ENCODE measurements around the gene NUP62CL.
"Not testable (repeated sequence)": the region's sequence is repeated elsewhere in the genome, so short reads cannot be mapped to it uniquely, and the experiment has no call there.

The NUP62CL gene, protein sequence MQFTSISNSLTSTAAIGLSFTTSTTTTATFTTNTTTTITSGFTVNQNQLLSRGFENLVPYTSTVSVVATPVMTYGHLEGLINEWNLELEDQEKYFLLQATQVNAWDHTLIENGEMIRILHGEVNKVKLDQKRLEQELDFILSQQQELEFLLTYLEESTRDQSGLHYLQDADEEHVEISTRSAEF

DNA sequence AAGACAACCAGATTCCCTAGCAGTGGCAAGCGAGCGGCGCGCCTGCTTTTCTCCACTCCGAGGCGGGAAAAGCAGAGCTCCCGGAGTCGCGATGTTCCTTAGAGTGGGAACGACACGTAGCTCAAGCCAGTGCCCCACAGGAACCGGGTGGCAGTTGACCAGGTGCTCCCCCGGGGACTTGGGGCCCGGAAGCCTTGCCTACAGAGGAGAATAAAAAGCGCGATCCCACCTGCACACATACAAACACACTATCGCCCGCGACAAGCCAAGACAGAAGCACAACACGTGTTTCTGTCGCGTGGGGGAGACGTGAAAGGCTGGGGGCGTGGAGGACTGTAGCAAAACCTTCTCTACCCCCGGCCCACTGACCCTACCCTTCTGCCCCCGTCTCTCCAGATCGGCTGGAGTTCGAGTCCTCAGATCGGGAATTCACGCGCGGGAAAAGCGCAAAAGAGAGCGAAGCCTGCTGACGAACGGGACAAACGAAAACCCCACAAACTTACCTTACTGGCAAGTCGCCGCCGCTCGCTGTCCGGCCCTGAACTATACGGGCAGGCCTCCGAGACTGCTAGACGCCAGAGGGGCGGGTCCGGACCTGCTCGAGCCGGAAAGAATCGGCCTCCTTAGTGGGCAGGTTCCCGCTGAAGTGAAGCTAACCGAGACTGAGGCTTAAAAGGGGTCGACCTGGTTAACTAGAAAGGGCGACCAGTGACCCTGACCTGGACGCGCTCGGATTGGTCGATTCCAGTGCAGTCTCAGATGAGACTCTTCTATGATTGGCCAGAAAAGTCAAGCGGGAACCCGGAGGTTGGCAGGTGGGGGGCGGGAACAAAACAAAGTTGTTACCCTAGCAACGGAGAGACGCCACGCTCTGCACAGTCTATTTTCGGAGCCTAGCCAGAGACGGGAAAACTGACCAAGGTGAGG lies at the start of gene NUP62CL, which contains the start of gene DNAAF6:
Gene NUP62CL, minus strand, starts transcription at position 664 of the 927 bp plus-strand sequence. CDS start 31,287 bp downstream, outside the sequence.
Gene DNAAF6, plus strand, starts transcription at position 842 of the 927 bp plus-strand sequence. CDS start 6,265 bp downstream, outside the sequence.
- peak; percentile 57 for FAIRE-seq

DNA sequence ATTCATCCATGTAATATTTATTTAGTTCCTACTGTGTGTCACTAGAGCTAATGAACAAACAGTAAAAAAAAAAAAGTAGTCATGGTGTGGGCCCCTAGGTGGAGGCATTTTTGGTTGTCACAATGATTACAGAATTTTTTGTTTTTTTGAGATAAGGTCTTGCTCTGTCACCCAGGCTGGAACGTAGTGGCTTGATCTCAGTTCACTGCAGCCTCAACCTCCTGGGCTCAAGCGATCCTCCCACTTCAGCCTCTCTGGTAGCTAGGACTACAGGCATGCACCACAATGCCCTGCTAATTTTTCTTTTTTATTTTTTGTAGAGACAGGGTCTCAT lies 22.2 kb upstream of the NUP62CL start:
- no peak for FAIRE-seq

- no peak for FAIRE-seq
These were observed 21.7 kb upstream of the NUP62CL start for GRCh38 chrX:107227780-107228485.

- no peak for FAIRE-seq
These were observed 20.5 kb upstream of the NUP62CL start for GRCh38 chrX:107226757-107227156.

DNA sequence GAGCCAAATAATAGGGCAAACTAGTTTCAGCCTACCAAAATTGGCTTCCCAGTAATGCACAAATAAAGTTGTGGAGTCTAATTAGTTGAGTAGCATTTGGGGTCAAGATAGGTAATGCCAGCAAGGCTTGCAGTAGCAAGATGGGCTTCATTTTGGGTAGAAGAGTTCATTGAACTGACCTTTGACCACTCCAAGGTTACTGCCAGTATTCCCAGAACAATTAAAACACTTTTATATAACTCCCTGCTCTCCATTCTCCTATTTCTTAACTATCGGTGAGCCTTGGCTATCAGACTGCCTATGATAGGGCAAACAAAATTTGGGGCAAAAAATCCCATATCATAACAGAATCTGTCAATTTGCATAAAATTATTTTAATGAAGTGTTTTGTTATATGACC lies 7.2 kb upstream of the NUP62CL start:
- FAIRE-seq, result no peak

GRCh38 chrX:107207943-107208342 lies 1.7 kb upstream of the NUP62CL start:
- FAIRE-seq, result no peak

- no peak for FAIRE-seq
These were observed 856 bp upstream of the NUP62CL start for GRCh38 chrX:107207089-107207488.

- FAIRE-seq, result no peak
These were observed 448 bp upstream of the NUP62CL start for GRCh38 chrX:107206697-107207065.

- FAIRE-seq, result no peak
These were observed 2.1 kb downstream of the NUP62CL start for GRCh38 chrX:107204068-107204605.

DNA sequence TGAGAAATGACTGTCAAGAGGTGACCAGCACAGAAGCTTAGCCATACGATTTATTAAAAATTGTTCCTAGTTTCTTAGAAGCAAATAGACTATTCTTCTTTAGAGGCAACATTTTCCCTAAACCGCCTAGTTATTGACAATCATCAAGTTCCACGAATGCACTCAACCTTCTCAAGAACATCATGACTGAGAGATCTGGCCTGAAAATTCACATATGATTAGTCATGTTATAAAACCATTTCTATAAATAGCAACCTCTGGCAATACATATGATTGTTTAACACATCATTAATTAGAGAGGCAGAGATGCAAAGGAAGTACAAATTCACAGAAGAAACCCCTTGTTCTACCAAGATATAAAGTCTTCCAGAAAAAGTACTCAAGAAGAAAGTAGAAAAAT lies 6.7 kb downstream of the NUP62CL start:
- no peak for FAIRE-seq

DNA sequence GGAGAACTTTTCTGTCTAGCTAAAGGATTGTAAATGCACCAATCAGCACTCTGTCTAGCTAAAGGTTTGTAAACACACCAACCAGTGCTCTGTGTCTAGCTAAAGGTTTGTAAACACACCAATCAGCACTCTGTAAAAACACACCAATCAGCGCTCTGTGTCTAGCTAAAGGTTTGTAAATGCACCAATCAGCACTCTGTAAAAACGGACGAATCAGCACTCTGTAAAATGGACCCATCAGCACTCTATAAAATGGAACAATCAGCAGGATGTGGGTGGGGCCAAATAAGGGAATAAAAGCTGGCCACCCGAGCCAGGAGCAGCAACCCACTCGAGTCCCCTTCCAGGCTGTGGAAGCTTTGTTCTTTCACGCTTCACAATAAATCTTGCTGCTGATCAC lies 8.2 kb downstream of the NUP62CL start:
- not testable (repeated sequence) for FAIRE-seq

GRCh38 chrX:107197319-107197718 lies 8.9 kb downstream of the NUP62CL start:
- no peak for FAIRE-seq

GRCh38 chrX:107171369-107172102 lies 34.7 kb downstream of the NUP62CL start:
- FAIRE-seq, result no peak

DNA sequence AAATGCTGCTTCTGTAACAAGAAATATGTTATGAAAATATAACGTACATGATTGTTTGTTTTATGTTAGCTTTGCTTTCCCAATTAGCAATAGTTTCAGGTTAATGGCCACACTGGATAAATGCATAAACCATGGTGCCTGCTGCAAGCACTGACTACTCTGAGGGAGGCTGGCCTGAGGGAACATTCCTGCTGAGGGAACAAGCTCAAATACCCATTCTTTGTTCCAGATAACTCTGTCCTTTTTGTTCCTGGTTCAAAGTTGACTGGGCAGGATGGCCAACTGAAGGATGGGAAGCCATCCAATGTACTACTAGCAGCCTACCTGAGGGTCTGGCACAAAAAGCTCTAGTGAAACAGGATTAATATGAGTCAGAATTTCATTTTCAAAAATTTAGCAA lies 37.5 kb downstream of the NUP62CL start:
- no peak for FAIRE-seq

- FAIRE-seq, result no peak
These were observed 38.0 kb downstream of the NUP62CL start for GRCh38 chrX:107168257-107168656.

- FAIRE-seq, result peak; percentile 41
These were observed 38.9 kb downstream of the NUP62CL start for GRCh38 chrX:107167163-107167921.

DNA sequence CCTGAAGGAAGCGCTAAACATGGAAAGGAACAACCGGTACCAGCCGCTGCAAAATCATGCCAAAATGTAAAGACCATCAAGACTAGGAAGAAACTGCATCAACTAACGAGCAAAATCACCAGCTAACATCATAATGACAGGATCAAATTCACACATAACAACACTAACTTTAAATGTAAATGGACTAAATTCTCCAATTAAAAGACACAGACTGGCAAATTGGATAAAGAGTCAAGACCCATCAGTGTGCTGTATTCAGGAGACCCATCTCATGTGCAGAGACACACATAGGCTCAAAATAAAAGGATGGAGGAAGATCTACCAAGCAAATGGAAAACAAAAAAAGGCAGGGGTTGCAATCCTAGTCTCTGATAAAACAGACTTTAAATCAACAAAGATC lies 48.6 kb downstream of the NUP62CL start:
- FAIRE-seq, result not testable (repeated sequence)

- FAIRE-seq, result not testable (repeated sequence)
These were observed 50.4 kb downstream of the NUP62CL start for GRCh38 chrX:107155621-107156430.

- no peak for FAIRE-seq
These were observed 51.2 kb downstream of the NUP62CL start for GRCh38 chrX:107154787-107155620.

DNA sequence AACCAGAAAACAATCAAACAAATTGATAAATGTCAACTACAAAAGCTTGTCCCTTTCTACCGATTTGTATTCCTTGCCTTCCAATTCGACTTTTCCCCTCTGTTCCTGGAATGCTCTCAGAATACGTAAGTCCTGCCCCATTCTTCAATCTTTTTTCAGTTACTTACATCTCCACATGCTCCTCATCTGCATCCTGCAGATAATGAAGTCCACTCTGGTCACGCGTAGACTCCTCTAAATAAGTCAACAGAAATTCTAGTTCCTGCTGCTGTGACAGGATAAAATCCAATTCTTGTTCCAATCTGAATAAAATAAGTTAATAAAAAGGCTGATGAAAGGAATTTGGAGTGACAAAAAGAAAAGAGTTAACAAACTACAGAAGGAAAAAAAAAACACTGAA lies 53.2 kb downstream of the NUP62CL start:
- no peak for FAIRE-seq
